Karpas-422 (cell line): ENCODE results near the gene BTG4. TPM values are rescaled to one million over a fixed set of nuclear protein-coding genes. Genes with fewer than 3 reads are reported as not detected.

Experiments used
- DNase-seq: peaks from one replicate; pipeline ENCODE4 v3.0.0-alpha.2; 2015
- H2AFZ ChIP-seq: fragments of 200-600 bp; sonication (generic); 2 replicates; pipeline ENCODE4 v1.6.1; 2014; ENCODE audit warnings: antibody characterized with exemption, low read length, mixed read lengths
- H3K27ac ChIP-seq: fragments of 200-600 bp; sonication (generic); 2 replicates; pipeline ENCODE4 v1.5.1; 2014; ENCODE audit warnings: mild to moderate bottlenecking, low read length, moderate library complexity
- H3K27me3 ChIP-seq: fragments of 200-600 bp; sonication (generic); 2 replicates; pipeline ENCODE4 v1.6.1; 2014; ENCODE audit warnings: low read length, mixed read lengths
- H3K36me3 ChIP-seq: fragments of 200-600 bp; sonication (generic); 2 replicates; pipeline ENCODE4 v1.6.1; 2014; ENCODE audit warnings: low read length, mixed read lengths; ENCODE audit not compliant: insufficient read depth
- H3K4me1 ChIP-seq: fragments of 200-600 bp; sonication (generic); 2 replicates; pipeline ENCODE4 v1.6.1; 2014; ENCODE audit warnings: mild to moderate bottlenecking, low read length, mixed read lengths
- H3K4me2 ChIP-seq: fragments of 200-600 bp; sonication (generic); 2 replicates; pipeline ENCODE4 v1.6.1; 2014; ENCODE audit warnings: low read length, low read depth, mild to moderate bottlenecking; ENCODE audit not compliant: poor library complexity, severe bottlenecking
- H3K4me3 ChIP-seq: fragments of 200-600 bp; sonication (generic); 2 replicates; pipeline ENCODE4 v1.5.1; 2014; ENCODE audit warnings: mild to moderate bottlenecking, antibody characterized with exemption, low read length, mixed read lengths
- H3K79me2 ChIP-seq: fragments of 200-600 bp; sonication (generic); 2 replicates; pipeline ENCODE4 v1.6.1; 2014; ENCODE audit warnings: mild to moderate bottlenecking, low read length, mixed read lengths
- H3K9ac ChIP-seq: fragments of 200-600 bp; sonication (generic); 2 replicates; pipeline ENCODE4 v1.6.0; 2014; ENCODE audit warnings: low read length
- H3K9me2 ChIP-seq: fragments of 200-600 bp; sonication (generic), shearing (Covaris generic); replicated peaks from 2 replicates; pipeline ENCODE4 v1.6.0; 2014; ENCODE audit warnings: mild to moderate bottlenecking, low read length, moderate library complexity; ENCODE audit not compliant: insufficient read depth
- H3K9me3 ChIP-seq: fragments of 300-700, 200-600 bp; sonication (generic); 2 replicates; pipeline ENCODE4 v1.6.1; 2014; ENCODE audit warnings: low read length, mixed read lengths
- H4K20me1 ChIP-seq: fragments of 200-600 bp; sonication (generic); 2 replicates; pipeline ENCODE4 v1.6.1; 2014; ENCODE audit warnings: mild to moderate bottlenecking, antibody characterized with exemption, low read length, low read depth; ENCODE audit not compliant: insufficient read depth
- total RNA-seq: library from RNA; depleted of rRNA; stranded (reverse); fragments of >200 nt; shearing (Covaris generic); gene quantifications from 2 replicates; pipeline ENCODE4 v1.2.3, GENCODE V29; 2014; ENCODE audit warnings: low replicate concordance

Gene BTG4
- total RNA-seq, 1 experiment from 2014 or later = not detected

GRCh38 chr11:111531136-111531535, 18.9 kb upstream of the BTG4 start:
- H3K79me2 ChIP-seq = no peaks in the 10 kb centered on the region
- no peaks in the 10 kb centered on the region for H3K9me2 ChIP-seq
- no peaks in the 10 kb centered on the region for H3K36me3 ChIP-seq
- H3K27ac ChIP-seq = no peak overlapping the region
- no peak overlapping the region for H3K9ac ChIP-seq
- peak overlapping the region; percentile 2; the same call in 1 of the 2 replicates for H2AFZ ChIP-seq
- peaks cover 3% of the 10 kb centered on the region; the same call in 1 of the 2 replicates for H3K27me3 ChIP-seq
- no peak overlapping the region for H3K4me3 ChIP-seq
- no peak overlapping the region for H3K4me2 ChIP-seq
- no peak for DNase-seq
- no peaks in the 10 kb centered on the region for H4K20me1 ChIP-seq
- H3K9me3 ChIP-seq = no peaks in the 10 kb centered on the region
- H3K4me1 ChIP-seq = peaks cover 8% of the 10 kb centered on the region; the same call in 1 of the 2 replicates

GRCh38 chr11:111530091-111530490, 17.9 kb upstream of the BTG4 start:
- H3K9me2 ChIP-seq = no peaks in the 10 kb centered on the region
- no peaks in the 10 kb centered on the region for H3K9me3 ChIP-seq
- peaks cover 8% of the 10 kb centered on the region; the same call in 1 of the 2 replicates for H3K4me1 ChIP-seq
- no peak overlapping the region for H3K4me3 ChIP-seq
- H2AFZ ChIP-seq = no peak overlapping the region
- DNase-seq = no peak
- no peaks in the 10 kb centered on the region for H3K79me2 ChIP-seq
- H3K4me2 ChIP-seq = no peak overlapping the region
- H3K27ac ChIP-seq = no peak overlapping the region
- H3K36me3 ChIP-seq = no peaks in the 10 kb centered on the region
- no peaks in the 10 kb centered on the region for H4K20me1 ChIP-seq
- no peak overlapping the region for H3K9ac ChIP-seq
- peaks cover 3% of the 10 kb centered on the region; the same call in 1 of the 2 replicates for H3K27me3 ChIP-seq

- H3K9me2 ChIP-seq = no peaks in the 10 kb centered on the region
- H2AFZ ChIP-seq = no peak overlapping the region
- DNase-seq = peak; percentile 85
- peaks cover 8% of the 10 kb centered on the region; the same call in 1 of the 2 replicates for H3K4me1 ChIP-seq
- H3K36me3 ChIP-seq = no peaks in the 10 kb centered on the region
- H3K9ac ChIP-seq = no peak overlapping the region
- H4K20me1 ChIP-seq = no peaks in the 10 kb centered on the region
- H3K4me2 ChIP-seq = no peak overlapping the region
- H3K27me3 ChIP-seq = peaks cover 3% of the 10 kb centered on the region; the same call in 1 of the 2 replicates
- H3K9me3 ChIP-seq = no peaks in the 10 kb centered on the region
- no peaks in the 10 kb centered on the region for H3K79me2 ChIP-seq
- no peak overlapping the region for H3K27ac ChIP-seq
- H3K4me3 ChIP-seq = no peak overlapping the region
These were observed 16.4 kb upstream of the BTG4 start for GRCh38 chr11:111528557-111528956.

- H3K9ac ChIP-seq = no peak overlapping the region
- H2AFZ ChIP-seq = no peak overlapping the region
- no peak for DNase-seq
- no peaks in the 10 kb centered on the region for H4K20me1 ChIP-seq
- H3K9me3 ChIP-seq = no peaks in the 10 kb centered on the region
- H3K4me2 ChIP-seq = no peak overlapping the region
- H3K36me3 ChIP-seq = no peaks in the 10 kb centered on the region
- peaks cover 7% of the 10 kb centered on the region; the same call in 1 of the 2 replicates for H3K4me1 ChIP-seq
- peaks cover 3% of the 10 kb centered on the region; the same call in 1 of the 2 replicates for H3K27me3 ChIP-seq
- H3K9me2 ChIP-seq = no peaks in the 10 kb centered on the region
- H3K79me2 ChIP-seq = no peaks in the 10 kb centered on the region
- no peak overlapping the region for H3K27ac ChIP-seq
- no peak overlapping the region for H3K4me3 ChIP-seq
These were observed 15.1 kb upstream of the BTG4 start for GRCh38 chr11:111527279-111527678.

- H2AFZ ChIP-seq = no peak overlapping the region
- DNase-seq = no peak
- H3K27me3 ChIP-seq = peaks cover 6% of the 10 kb centered on the region; the same call in 1 of the 2 replicates
- H3K9me2 ChIP-seq = no peaks in the 10 kb centered on the region
- no peaks in the 10 kb centered on the region for H3K9me3 ChIP-seq
- H3K4me2 ChIP-seq = no peak overlapping the region
- H3K9ac ChIP-seq = no peak overlapping the region
- H3K4me1 ChIP-seq = no peaks in the 10 kb centered on the region
- no peaks in the 10 kb centered on the region for H4K20me1 ChIP-seq
- H3K79me2 ChIP-seq = no peaks in the 10 kb centered on the region
- H3K27ac ChIP-seq = no peak overlapping the region
- H3K4me3 ChIP-seq = no peak overlapping the region
- H3K36me3 ChIP-seq = no peaks in the 10 kb centered on the region
These were observed 14.3 kb upstream of the BTG4 start for GRCh38 chr11:111526501-111526900.

- no peak overlapping the region for H3K4me3 ChIP-seq
- H3K4me2 ChIP-seq = no peak overlapping the region
- no peaks in the 10 kb centered on the region for H3K4me1 ChIP-seq
- H4K20me1 ChIP-seq = no peaks in the 10 kb centered on the region
- H3K27ac ChIP-seq = no peak overlapping the region
- H3K9me3 ChIP-seq = no peaks in the 10 kb centered on the region
- 0 out of 2 replicates have a peak, but pooled peaks cover 3% of the 10 kb centered on the region for H3K27me3 ChIP-seq
- no peaks in the 10 kb centered on the region for H3K79me2 ChIP-seq
- H3K9me2 ChIP-seq = no peaks in the 10 kb centered on the region
- H3K9ac ChIP-seq = no peak overlapping the region
- DNase-seq = no peak
- no peaks in the 10 kb centered on the region for H3K36me3 ChIP-seq
- no peak overlapping the region for H2AFZ ChIP-seq
These were observed 13.3 kb upstream of the BTG4 start for GRCh38 chr11:111525456-111525855.

GRCh38 chr11:111524056-111524455, 11.9 kb upstream of the BTG4 start:
- H3K27ac ChIP-seq = no peak overlapping the region
- H3K36me3 ChIP-seq = no peaks in the 10 kb centered on the region
- no peak overlapping the region for H3K9ac ChIP-seq
- no peak for DNase-seq
- no peaks in the 10 kb centered on the region for H3K9me2 ChIP-seq
- H4K20me1 ChIP-seq = no peaks in the 10 kb centered on the region
- H3K4me3 ChIP-seq = no peak overlapping the region
- H3K4me2 ChIP-seq = no peak overlapping the region
- no peaks in the 10 kb centered on the region for H3K9me3 ChIP-seq
- H3K27me3 ChIP-seq = 0 out of 2 replicates have a peak, but pooled peaks cover 3% of the 10 kb centered on the region
- H2AFZ ChIP-seq = no peak overlapping the region
- no peaks in the 10 kb centered on the region for H3K4me1 ChIP-seq
- H3K79me2 ChIP-seq = no peaks in the 10 kb centered on the region

GRCh38 chr11:111523343-111523742, 11.2 kb upstream of the BTG4 start:
- Histone ChIP-seq H3K27me3 (0 out of 2 replicates have a peak, but pooled peaks cover 3% of the 10 kb centered on the region), H3K9me2 (no peaks in the 10 kb centered on the region), H3K79me2 (no peaks in the 10 kb centered on the region), H3K9ac (no peak overlapping the region), H3K4me2 (no peak overlapping the region), H3K27ac (no peak overlapping the region), H3K4me3 (no peak overlapping the region), H4K20me1 (no peaks in the 10 kb centered on the region), H3K36me3 (no peaks in the 10 kb centered on the region), H2AFZ (no peak overlapping the region), H3K9me3 (no peaks in the 10 kb centered on the region), H3K4me1 (no peaks in the 10 kb centered on the region)
- no peak for DNase-seq
